ENCODE results near the gene SAMD8. TPM values are rescaled to one million over a fixed set of nuclear protein-coding genes. Genes with fewer than 3 reads are reported as not detected.

Gene SAMD8
- total RNA-seq, 1 donor from 2014 or later = 26.4 TPM

DNA sequence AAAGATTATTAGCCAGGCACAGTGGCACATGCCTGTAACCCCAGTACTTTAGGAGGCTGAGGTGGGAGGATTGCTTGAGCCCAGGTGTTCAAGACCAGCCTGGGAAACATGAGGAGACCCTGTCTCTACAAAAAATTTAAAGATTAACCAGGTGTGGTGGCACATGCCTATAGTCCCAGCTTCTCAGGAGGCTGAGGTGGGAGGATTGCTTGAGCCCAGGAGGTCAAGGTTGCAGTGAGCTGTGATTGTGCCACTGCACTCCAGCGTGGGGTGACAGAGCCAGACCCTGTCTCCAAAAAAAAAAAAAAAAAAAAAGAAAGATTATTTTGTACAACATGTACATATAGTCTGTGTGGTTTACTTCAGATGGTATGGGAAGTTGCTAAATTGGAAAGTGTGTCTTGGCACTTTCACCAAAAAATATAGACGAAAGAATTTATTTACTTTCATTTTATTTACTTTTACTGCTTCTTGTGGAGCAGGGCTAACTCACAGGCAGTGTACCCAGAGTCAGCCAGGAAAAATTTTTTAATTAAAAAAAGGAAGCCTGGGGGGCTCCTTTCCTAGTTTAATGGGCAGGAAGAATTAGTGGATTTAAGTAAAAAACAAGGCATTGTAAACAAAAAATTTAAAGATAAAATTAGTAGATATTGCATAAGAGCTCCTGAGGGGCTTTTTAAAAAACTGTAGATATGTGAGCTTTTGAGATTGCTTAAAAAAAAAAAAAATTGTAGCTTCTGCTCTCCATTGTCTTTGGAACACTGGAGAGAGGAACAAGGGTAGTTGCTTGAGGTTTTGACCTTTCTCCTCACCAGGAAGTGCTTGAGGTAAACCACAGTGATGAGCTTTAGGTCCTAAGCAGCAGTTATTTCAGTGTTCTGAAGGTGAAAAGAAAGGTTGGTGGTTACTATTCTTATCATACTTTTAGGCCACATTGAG lies 54.5 kb downstream of the SAMD8 start:
- Mint-ChIP-seq H3K36me3 (ENCODE audit: unreplicated experiment) (peaks cover 25% of the 10 kb centered on the region), H3K4me1 (ENCODE audit: unreplicated experiment) (peaks cover 15% of the 10 kb centered on the region), H3K27me3 (ENCODE audit: unreplicated experiment) (no peaks in the 10 kb centered on the region), H3K4me3 (ENCODE audit: unreplicated experiment) (no peak overlapping the region), H3K27ac (ENCODE audit: unreplicated experiment) (peak overlapping the region; percentile 20), H3K9me3 (ENCODE audit: unreplicated experiment) (no peaks in the 10 kb centered on the region)
- TF ChIP-seq, protein P1, sequence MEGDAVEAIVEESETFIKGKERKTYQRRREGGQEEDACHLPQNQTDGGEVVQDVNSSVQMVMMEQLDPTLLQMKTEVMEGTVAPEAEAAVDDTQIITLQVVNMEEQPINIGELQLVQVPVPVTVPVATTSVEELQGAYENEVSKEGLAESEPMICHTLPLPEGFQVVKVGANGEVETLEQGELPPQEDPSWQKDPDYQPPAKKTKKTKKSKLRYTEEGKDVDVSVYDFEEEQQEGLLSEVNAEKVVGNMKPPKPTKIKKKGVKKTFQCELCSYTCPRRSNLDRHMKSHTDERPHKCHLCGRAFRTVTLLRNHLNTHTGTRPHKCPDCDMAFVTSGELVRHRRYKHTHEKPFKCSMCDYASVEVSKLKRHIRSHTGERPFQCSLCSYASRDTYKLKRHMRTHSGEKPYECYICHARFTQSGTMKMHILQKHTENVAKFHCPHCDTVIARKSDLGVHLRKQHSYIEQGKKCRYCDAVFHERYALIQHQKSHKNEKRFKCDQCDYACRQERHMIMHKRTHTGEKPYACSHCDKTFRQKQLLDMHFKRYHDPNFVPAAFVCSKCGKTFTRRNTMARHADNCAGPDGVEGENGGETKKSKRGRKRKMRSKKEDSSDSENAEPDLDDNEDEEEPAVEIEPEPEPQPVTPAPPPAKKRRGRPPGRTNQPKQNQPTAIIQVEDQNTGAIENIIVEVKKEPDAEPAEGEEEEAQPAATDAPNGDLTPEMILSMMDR (IDR thresholded peaks at IDR 0.05) = no peak
- DNase-seq (ENCODE audit: extremely low spot score, unreplicated experiment) = no peak

DNA sequence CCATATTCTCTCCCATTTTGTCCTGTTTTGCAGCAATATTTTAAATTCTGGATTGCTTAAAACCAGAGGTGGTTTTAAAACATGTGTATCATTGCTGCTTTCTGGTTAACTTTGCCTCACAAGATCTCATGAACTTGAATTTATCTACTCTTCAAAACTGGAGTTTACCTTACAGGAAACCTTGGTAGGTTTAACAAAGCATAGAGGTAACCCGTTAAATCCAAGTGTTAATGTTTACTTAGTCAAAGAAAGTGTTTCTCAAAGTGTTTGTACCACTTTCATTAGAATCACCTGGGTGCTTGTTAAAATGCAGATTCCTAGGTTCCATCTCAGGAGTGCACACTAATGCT lies 55.1 kb downstream of the SAMD8 start:
- no peaks in the 10 kb centered on the region for H3K27me3 Mint-ChIP-seq (ENCODE audit: unreplicated experiment)
- H3K36me3 Mint-ChIP-seq (ENCODE audit: unreplicated experiment) = peaks cover 22% of the 10 kb centered on the region
- TF ChIP-seq, protein P1 (IDR thresholded peaks at IDR 0.05) = no peak
- no peak overlapping the region for H3K4me3 Mint-ChIP-seq (ENCODE audit: unreplicated experiment)
- peak overlapping the region; percentile 20 for H3K27ac Mint-ChIP-seq (ENCODE audit: unreplicated experiment)
- H3K4me1 Mint-ChIP-seq (ENCODE audit: unreplicated experiment) = peaks cover 11% of the 10 kb centered on the region
- no peak for DNase-seq (ENCODE audit: extremely low spot score, unreplicated experiment)
- H3K9me3 Mint-ChIP-seq (ENCODE audit: unreplicated experiment) = no peaks in the 10 kb centered on the region

DNA sequence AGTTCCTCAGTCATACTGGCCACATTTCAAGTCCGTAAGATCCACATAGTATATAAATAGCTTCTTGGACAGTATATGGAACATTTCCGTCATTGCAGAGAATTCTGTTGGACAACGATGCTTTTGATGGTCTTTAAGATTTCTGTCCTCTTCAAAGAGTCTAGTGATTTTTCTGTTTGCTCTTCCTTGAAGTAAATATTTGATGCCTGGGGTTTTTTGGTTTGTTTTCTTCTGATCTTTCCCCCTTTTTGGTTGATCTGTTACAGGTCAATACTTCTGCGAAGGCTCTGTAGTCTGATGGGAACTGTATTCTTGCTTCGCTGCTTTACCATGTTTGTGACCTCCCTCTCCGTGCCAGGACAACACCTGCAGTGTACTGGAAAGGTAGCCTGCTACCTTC lies 56.8 kb downstream of the SAMD8 start:
- H3K9me3 Mint-ChIP-seq (ENCODE audit: unreplicated experiment) = no peaks in the 10 kb centered on the region
- no peak overlapping the region for H3K4me3 Mint-ChIP-seq (ENCODE audit: unreplicated experiment)
- H3K27ac Mint-ChIP-seq (ENCODE audit: unreplicated experiment) = no peak overlapping the region
- peaks cover 23% of the 10 kb centered on the region for H3K36me3 Mint-ChIP-seq (ENCODE audit: unreplicated experiment)
- TF ChIP-seq, protein P1 (IDR thresholded peaks at IDR 0.05) = no peak
- peaks cover 10% of the 10 kb centered on the region for H3K4me1 Mint-ChIP-seq (ENCODE audit: unreplicated experiment)
- DNase-seq (ENCODE audit: extremely low spot score, unreplicated experiment) = no peak
- no peaks in the 10 kb centered on the region for H3K27me3 Mint-ChIP-seq (ENCODE audit: unreplicated experiment)

DNA sequence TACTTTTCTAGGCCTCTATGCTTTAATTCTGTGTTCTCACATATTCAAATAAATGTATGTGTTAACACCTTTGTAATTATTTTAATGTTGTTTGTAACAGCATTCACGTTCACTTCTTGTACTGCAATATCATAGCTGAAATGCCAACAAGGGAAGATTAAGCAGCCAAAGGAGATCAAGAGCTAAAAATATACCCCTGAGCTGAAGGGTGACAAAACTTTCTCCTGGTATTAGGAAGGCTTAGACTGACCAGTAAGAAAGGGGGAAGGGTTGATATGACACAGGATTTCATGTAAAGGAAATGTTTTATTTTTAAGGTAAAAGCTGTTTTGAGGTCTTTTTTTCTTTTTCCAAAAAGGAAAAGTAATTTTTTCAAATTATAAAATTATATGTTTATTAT lies 58.8 kb downstream of the SAMD8 start:
- Mint-ChIP-seq H3K27me3 (ENCODE audit: unreplicated experiment) (no peaks in the 10 kb centered on the region), H3K27ac (ENCODE audit: unreplicated experiment) (no peak overlapping the region), H3K4me1 (ENCODE audit: unreplicated experiment) (peaks cover 8% of the 10 kb centered on the region), H3K4me3 (ENCODE audit: unreplicated experiment) (no peak overlapping the region), H3K36me3 (ENCODE audit: unreplicated experiment) (peaks cover 26% of the 10 kb centered on the region), H3K9me3 (ENCODE audit: unreplicated experiment) (no peaks in the 10 kb centered on the region)
- TF ChIP-seq, protein P1 (IDR thresholded peaks at IDR 0.05) = no peak
- DNase-seq (ENCODE audit: extremely low spot score, unreplicated experiment) = no peak

DNA sequence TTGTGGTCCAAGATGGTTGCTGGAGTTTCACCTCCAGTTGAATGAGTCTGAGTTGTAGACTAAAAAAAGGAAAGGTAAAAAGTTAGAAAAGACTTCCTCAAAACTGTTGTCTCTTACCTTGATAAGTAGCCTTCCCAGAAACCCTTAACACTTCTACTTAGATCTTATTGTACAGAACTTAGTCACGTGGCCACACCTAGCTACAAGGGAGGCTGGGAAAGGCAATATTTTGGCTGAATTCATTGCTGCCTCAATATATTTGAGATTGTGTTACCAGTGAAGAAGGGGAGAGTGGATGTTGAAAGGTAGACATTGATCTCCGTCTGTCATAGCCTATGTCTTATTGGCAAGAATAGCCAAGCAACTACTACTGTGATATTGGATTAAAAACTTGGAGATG lies 63.6 kb downstream of the SAMD8 start:
- no peak for DNase-seq (ENCODE audit: extremely low spot score, unreplicated experiment)
- peaks cover 3% of the 10 kb centered on the region for H3K4me1 Mint-ChIP-seq (ENCODE audit: unreplicated experiment)

More for the DNA sequence above, 63.6 kb downstream of the SAMD8 start:
- Mint-ChIP-seq H3K36me3 (ENCODE audit: unreplicated experiment) (peaks cover 30% of the 10 kb centered on the region), H3K27ac (ENCODE audit: unreplicated experiment) (no peak overlapping the region), H3K4me3 (ENCODE audit: unreplicated experiment) (no peak overlapping the region), H3K27me3 (ENCODE audit: unreplicated experiment) (no peaks in the 10 kb centered on the region), H3K9me3 (ENCODE audit: unreplicated experiment) (no peaks in the 10 kb centered on the region)
- TF ChIP-seq, protein P1 (IDR thresholded peaks at IDR 0.05) = no peak
